SK-N-SH (cell line): ENCODE results near the gene ICE1.

Experiments
- CHD2 ChIP-seq: fragments of 150-350 bp; IDR thresholded peaks from 2 replicates; pipeline ENCODE4 v1.6.1; 2018; ENCODE audit warnings: low read length; ENCODE audit not compliant: partially characterized antibody
- CTCF ChIP-seq: fragments of 200-600 bp; sonication (generic); IDR thresholded peaks from 2 replicates; pipeline ENCODE4 v1.6.1; 2017; ENCODE audit warnings: antibody characterized with exemption, mild to moderate bottlenecking, moderate library complexity
- ELF1 ChIP-seq: IDR thresholded peaks from 2 replicates; pipeline ENCODE4 v1.4.0; 2012
- EP300 ChIP-seq, 2 experiments: IDR thresholded peaks; 2 replicates each; pipeline versions ENCODE4 v1.4.0 to v1.6.1; 2012; ENCODE audit warnings: borderline replicate concordance in 1 of 2, low read depth in 1 of 2, low read length in 1 of 2
- MXI1 ChIP-seq: IDR thresholded peaks from 2 replicates; pipeline ENCODE4 v1.6.1; 2012; ENCODE audit warnings: mild to moderate bottlenecking, low read depth, low read length, improper control_type of control experiment
- POLR2AphosphoS5 ChIP-seq: IDR thresholded peaks from 2 replicates; pipeline ENCODE4 v1.6.1; 2012; ENCODE audit warnings: low read depth, low read length
- RAD21 ChIP-seq: IDR thresholded peaks from 2 replicates; pipeline ENCODE4 v1.6.1; 2012; ENCODE audit warnings: mild to moderate bottlenecking, low read length
- RCOR1 ChIP-seq: fragments of 150-350 bp; IDR thresholded peaks from 2 replicates; pipeline ENCODE4 v1.6.1; 2017; ENCODE audit warnings: antibody characterized with exemption, low read length

GRCh38 chr5:5475975-5476374, 53.5 kb downstream of the ICE1 start:
- no peak for TF ChIP-seq POLR2AphosphoS5
- no peak for TF ChIP-seq CTCF
- no peak for TF ChIP-seq EP300 (IDR thresholded peaks at IDR 0.05; ENCODE audit: borderline replicate concordance in 1 of 2, low read depth in 1 of 2, low read length in 1 of 2)
- TF ChIP-seq RAD21 = no peak
- TF ChIP-seq RCOR1 = no peak
- TF ChIP-seq MXI1 = no peak
- no peak for TF ChIP-seq ELF1
- no peak for TF ChIP-seq CHD2
